Cardiac fibroblast (primary cell): ENCODE measurements around the gene SIX5.

Experiments used
- DNase-seq, 2 donors: peaks; one replicate each; pipeline versions ENCODE4 v3.0.0 to v3.0.0-alpha.2; 2010; ENCODE audit warnings: low read depth in 2 of 2
- H3K4me3 ChIP-seq, 2 donors: replicated peaks in 1 of 2; 1 replicate in 1 of 2; 2 replicates in 1 of 2; pipeline ENCODE4 v1.5.1; 2011; ENCODE audit warnings: low read depth in 2 of 2, low read length in 2 of 2, mild to moderate bottlenecking in 2 of 2, moderate library complexity in 1 of 2
- TF ChIP-seq, protein P1 (sequence below): IDR thresholded peaks from one replicate; pipeline ENCODE4 v1.5.1; 2011; ENCODE audit warnings: low read depth, mild to moderate bottlenecking, low read length, inconsistent platforms

SIX5 gene

DNA sequence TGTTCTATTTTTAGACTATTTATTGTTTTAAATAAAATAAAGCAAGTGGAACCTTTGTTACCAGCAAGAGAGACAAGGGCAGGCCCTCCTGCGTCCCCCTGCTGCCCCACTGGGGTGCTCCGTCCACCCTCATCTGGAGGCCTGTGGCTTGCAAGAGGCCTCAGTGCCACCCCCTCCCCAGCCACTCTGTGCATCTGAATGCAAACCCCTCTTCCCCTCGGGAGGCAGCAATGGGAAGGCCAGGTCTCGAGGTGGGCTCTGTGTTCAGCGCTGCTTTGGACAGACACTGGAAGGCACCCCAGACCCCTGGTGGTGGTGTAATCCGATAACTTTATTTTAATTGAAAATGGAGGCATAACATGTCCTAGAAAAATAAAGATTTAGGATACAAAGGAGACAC is 4.6 kb downstream of the SIX5 start:
- no peak for DNase-seq
- TF ChIP-seq, protein P1, sequence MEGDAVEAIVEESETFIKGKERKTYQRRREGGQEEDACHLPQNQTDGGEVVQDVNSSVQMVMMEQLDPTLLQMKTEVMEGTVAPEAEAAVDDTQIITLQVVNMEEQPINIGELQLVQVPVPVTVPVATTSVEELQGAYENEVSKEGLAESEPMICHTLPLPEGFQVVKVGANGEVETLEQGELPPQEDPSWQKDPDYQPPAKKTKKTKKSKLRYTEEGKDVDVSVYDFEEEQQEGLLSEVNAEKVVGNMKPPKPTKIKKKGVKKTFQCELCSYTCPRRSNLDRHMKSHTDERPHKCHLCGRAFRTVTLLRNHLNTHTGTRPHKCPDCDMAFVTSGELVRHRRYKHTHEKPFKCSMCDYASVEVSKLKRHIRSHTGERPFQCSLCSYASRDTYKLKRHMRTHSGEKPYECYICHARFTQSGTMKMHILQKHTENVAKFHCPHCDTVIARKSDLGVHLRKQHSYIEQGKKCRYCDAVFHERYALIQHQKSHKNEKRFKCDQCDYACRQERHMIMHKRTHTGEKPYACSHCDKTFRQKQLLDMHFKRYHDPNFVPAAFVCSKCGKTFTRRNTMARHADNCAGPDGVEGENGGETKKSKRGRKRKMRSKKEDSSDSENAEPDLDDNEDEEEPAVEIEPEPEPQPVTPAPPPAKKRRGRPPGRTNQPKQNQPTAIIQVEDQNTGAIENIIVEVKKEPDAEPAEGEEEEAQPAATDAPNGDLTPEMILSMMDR: no peak
- no peak overlapping the region for H3K4me3 ChIP-seq

DNA sequence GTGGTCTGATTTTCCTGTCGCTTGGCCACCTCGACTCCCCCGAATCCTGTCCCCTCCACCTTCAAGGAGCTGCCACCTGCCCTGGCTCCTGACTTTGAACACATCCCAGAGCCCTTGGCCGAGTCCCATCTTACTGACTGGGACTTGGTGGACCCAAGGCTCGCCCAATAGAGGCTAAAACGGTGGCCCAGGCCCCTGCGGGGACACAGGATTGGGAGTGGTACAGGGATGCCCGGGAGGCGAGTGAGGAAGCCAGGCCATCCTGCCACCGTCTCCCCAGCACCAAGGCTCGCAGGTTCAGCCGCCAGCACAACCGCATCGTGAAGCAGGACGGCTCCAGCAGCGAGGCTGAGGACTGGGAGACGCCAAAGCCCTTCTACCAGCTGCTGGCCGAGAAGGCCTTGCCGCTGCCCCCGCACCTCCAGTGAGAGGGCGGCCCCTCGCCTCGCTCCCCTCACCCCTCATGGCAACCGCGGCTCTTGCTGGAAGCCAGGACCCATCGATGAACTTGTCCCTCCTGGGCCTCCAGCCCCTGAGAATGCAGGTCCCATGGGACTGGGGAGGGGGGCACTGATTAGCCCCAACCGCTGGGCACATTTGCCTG is 5.3 kb downstream of the SIX5 start:
- H3K4me3 ChIP-seq: no peak overlapping the region
- DNase-seq: no peak
- TF ChIP-seq, protein P1: no peak

DNA sequence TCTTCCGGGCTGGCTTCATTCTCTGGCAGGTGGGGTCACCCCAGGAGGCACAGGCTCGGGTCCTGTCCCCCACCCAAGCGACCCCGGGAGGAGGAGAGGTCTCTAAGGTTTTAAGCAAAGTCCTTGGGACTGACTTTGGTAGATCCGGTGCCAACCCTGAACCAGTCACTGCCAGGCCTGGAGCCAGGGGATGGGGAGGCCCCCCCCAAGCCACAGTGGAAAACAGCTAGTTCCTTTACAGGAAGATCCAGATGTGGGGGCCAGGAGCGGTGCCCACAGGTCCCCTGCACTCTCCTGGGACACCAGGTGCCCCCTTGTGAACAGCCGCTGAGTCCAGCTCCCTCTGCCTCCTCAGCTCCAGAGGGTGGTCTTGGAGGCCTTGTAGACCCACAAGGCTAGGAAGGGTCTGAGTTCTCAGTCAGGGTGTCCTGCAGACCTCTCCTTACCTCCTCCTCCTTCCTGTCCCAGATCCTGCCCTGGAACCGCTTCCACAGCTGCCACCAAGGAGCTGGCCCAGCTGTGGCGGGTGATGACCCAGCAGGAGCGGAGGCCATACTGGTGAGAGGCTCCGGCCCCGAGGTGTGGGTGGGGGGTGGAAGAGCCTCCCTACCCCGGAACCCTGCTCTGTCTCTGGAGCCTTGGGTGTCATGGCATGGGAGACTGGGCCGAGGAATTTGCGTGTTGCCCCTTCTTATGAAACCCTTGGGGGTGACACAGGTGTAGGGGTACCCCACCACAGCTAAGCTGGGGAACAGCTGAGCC is 6.0 kb downstream of the SIX5 start:
- no peak for DNase-seq
- TF ChIP-seq, protein P1: no peak
- H3K4me3 ChIP-seq: no peak overlapping the region

DNA sequence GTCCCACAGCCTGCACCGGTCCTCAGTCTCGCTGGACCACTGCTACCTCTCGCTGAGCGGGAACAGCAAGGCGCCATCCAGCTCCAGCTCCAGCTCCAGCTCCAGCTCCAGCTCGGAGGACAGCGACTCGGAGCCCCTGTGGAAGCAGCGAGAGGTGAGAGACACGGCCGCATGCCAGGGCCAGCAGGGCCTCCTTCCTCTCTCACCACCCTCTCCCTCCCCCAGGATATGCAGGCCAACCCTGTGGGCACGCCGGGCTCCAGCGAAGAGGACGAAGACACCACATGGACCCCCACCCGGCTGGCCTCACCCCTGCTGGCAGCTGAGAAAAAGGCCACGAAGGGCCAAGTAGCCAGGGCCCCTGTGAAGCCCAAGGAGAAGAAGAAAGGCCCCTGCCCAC is 7.3 kb downstream of the SIX5 start:
- TF ChIP-seq, protein P1: no peak
- no peak for DNase-seq
- no peak overlapping the region for H3K4me3 ChIP-seq

DNA sequence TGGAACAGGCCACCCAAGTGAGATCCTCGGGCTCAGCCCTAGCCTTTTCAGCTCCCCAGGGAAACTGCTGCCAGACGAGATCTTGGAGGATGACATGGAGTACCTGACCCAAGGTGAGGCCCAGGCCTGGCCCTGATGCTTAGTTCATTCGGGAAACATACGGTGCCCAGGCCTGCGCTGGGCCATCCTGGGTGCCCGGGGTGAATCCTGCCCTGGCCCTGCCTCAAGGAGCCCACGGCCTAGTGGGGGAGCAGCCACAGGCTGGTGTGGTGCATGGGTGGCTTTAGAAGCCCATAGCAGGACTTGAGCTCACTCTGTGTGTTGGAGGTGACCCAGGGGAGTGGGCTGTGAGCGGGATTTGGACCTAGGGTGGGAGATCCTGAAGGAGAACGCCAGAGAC is 10.1 kb downstream of the SIX5 start:
- H3K4me3 ChIP-seq: no peak overlapping the region
- TF ChIP-seq, protein P1: no peak
- DNase-seq: no peak

DNA sequence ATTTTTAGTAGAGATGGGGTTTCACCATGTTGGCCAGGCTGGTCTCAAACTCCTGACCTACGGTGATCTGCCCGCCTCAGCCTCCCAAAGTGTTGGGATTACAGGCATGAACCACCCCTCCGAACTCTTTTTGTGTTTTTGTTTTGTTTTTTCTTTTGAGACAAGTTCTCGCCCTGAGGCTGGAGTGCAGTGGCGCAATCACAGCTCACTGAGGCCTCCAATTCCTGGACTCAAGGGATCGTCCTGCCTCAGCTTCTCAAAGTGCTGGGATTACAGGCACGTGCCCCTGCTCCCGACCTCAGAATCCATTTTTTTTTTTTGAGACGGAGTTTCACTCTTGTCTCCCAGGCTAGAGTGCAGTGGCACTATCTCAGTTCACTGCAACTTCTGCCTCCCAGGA is 11.4 kb downstream of the SIX5 start:
- no peak for DNase-seq
- TF ChIP-seq, protein P1: no peak
- no peak overlapping the region for H3K4me3 ChIP-seq
